K562 (cell line): ENCODE data around the gene FMO5. TPM values are rescaled to one million over a fixed set of nuclear protein-coding genes. Genes with fewer than 3 reads are reported as not detected.

Experiments
- BCLAF1 ChIP-seq, 2 experiments: fragments of 450-650 bp in 1 of 2; IDR thresholded peaks; 2 replicates each; pipeline ENCODE4 v1.6.1; 2011 to 2017; ENCODE audit warnings: low read depth in 2 of 2, antibody characterized with exemption in 1 of 2, borderline replicate concordance in 1 of 2, low read length in 1 of 2, mild to moderate bottlenecking in 1 of 2, mixed read lengths in 1 of 2; ENCODE audit not compliant: control insufficient read depth in 1 of 2
- CHD4 ChIP-seq: fragments of 200-600 bp; sonication (generic); IDR thresholded peaks from 3 replicates; pipeline ENCODE4 v1.6.1; 2012; ENCODE audit warnings: low read depth, mild to moderate bottlenecking, mixed read lengths, low read length, inconsistent platforms; ENCODE audit not compliant: insufficient read depth, insufficient replicate concordance, poor library complexity, severe bottlenecking
- CTCF ChIP-seq, 3 experiments: IDR thresholded peaks in 2 of 3; conservative IDR thresholded peaks in 1 of 3; 2 replicates each; pipeline ENCODE4 v1.5.1; 2011 to 2012; ENCODE audit warnings: low read length in 3 of 3, mild to moderate bottlenecking in 3 of 3, control low read depth in 2 of 3, improper control_type of control experiment in 1 of 3, inconsistent platforms in 1 of 3, low read depth in 1 of 3, mixed read lengths in 1 of 3, moderate library complexity in 1 of 3; ENCODE audit not compliant: insufficient read depth in 2 of 3
- NFYB ChIP-seq: IDR thresholded peaks from 2 replicates; pipeline ENCODE4 v1.6.1; 2011; ENCODE audit warnings: mild to moderate bottlenecking, moderate library complexity; ENCODE audit not compliant: insufficient read length; ENCODE audit errors: extremely low read depth
- NONO ChIP-seq, 2 experiments: fragments of 200-400 bp in 1 of 2; fragments of 450-650 bp in 1 of 2; formaldehyde crosslinking in 1 of 2; IDR thresholded peaks; 2 replicates each; pipeline ENCODE4 v1.6.1; 2017; ENCODE audit warnings: low read depth in 2 of 2, mild to moderate bottlenecking in 2 of 2, moderate library complexity in 2 of 2, low read length in 1 of 2
- polyA plus RNA-seq, 8 experiments: library from polyadenylated mRNA; depleted of rRNA in 4 of 8; stranded (reverse) in 5 of 8; unstranded in 3 of 8; fragments of >200 nt; fragmentation: Nextera tagmentation in 2 of 8; fragmentation: Illumina TruSeq in 1 of 8; extraction: Ambion mirVana in 2 of 8; extraction: Trizol in 1 of 8; gene quantifications; 2 replicates each; pipeline versions ENCODE4 v1.2.1 to v1.2.3, GENCODE V29; 2011 to 2014; ENCODE audit warnings: inconsistent platforms in 1 of 8, missing spikeins in 1 of 8
- total RNA-seq, 7 experiments: library from RNA; depleted of rRNA in 6 of 7; stranded (reverse); fragments of >200 nt in 6 of 7; fragmentation: Illumina TruSeq in 2 of 7; extraction: Trizol in 2 of 7; gene quantifications; 2 replicates each; pipeline versions ENCODE4 v1.2.1 to v1.2.3, GENCODE V29; 2011 to 2021; ENCODE audit warnings: low replicate concordance in 1 of 7
- TF ChIP-seq, protein P1 (sequence below), 2 experiments: IDR thresholded peaks; 2 replicates each; pipeline ENCODE4 v1.6.1; 2012; ENCODE audit warnings: improper control_type of control experiment in 2 of 2, low read depth in 2 of 2, low read length in 2 of 2, borderline replicate concordance in 1 of 2

FMO5 gene
- total and polyA plus RNA-seq, 9 of the 15 experiments (the other 6 are each of a cell fraction or from before 2014, with no cell fraction given) = 0.11 to 0.69 (median 0.19) TPM; not detected in 1

DNA sequence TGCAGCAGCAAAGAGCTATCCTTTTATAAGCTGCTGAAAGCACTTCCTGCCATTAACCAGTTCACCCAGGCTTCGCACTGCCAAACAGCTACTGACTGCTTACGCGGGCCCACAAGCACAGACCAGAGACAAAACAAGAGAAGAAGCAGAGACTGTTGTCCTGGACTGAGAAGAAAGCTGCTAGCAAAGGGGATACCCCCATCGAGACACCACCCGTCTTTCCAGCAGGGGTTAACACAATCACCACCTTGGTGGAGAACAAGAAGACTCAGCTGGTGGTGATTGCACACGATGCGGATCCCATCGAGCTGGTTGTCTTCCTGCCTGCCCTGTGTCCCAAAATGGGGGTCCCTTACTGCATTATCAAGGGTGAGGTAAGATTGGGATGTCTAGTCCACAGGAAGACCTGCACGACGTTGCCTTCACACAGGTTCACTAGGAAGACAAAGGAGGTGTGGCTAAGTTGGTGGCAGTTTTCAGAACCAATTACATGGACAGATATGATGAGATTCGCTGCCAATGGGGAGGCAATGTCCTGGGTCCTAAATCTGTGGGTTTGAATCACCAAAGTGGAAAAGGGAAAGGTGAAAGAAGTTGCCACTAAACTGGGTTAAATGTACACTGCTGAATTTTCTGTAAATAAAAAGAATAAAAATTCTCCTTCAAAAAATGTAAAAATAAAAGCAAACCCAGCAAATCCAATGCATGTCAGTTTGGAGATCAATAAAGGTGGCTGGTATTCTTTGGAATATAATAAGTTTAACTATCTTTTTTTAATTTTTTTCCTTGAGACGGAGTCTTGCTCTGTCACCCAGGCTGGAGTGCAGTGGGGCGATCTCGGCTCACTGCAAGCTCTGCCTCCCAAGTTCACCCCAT, 1.2 kb downstream of the FMO5 start (continued):
- TF ChIP-seq BCLAF1 (IDR thresholded peaks at IDR 0.05; ENCODE audit: borderline replicate concordance in 1 of 2, control insufficient read depth in 1 of 2, low read depth in 2 of 2, low read length in 1 of 2) (no peak), NONO (IDR thresholded peaks at IDR 0.05; ENCODE audit: low read depth in 2 of 2, low read length in 1 of 2) (no peak), NFYB (no peak), CTCF (IDR thresholded peaks at IDR 0.05 in 2 of 3, conservative IDR thresholded peaks at IDR 0.05 in 1 of 3; ENCODE audit: insufficient read depth in 2 of 3, low read depth in 1 of 3, low read length in 3 of 3) (no peak), CHD4 (no peak)
- TF ChIP-seq, protein P1, sequence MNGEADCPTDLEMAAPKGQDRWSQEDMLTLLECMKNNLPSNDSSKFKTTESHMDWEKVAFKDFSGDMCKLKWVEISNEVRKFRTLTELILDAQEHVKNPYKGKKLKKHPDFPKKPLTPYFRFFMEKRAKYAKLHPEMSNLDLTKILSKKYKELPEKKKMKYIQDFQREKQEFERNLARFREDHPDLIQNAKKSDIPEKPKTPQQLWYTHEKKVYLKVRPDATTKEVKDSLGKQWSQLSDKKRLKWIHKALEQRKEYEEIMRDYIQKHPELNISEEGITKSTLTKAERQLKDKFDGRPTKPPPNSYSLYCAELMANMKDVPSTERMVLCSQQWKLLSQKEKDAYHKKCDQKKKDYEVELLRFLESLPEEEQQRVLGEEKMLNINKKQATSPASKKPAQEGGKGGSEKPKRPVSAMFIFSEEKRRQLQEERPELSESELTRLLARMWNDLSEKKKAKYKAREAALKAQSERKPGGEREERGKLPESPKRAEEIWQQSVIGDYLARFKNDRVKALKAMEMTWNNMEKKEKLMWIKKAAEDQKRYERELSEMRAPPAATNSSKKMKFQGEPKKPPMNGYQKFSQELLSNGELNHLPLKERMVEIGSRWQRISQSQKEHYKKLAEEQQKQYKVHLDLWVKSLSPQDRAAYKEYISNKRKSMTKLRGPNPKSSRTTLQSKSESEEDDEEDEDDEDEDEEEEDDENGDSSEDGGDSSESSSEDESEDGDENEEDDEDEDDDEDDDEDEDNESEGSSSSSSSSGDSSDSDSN (IDR thresholded peaks at IDR 0.05; ENCODE audit: borderline replicate concordance in 1 of 2, low read depth in 2 of 2, low read length in 2 of 2) = no peak
